Thyroid gland (tissue), 4 donors: ENCODE data around the gene PEX10.

ENCODE experiments used
- CTCF ChIP-seq, 6 experiments: fragments of 200-600 bp in 3 of 6; fragments of 450-650 bp in 3 of 6; sonication (generic) in 3 of 6; IDR thresholded peaks; one replicate each; pipeline ENCODE4 v1.5.1; 2016 to 2019; ENCODE audit warnings: antibody characterized with exemption in 6 of 6, mild to moderate bottlenecking in 2 of 6, inconsistent platforms in 1 of 6, moderate library complexity in 1 of 6
- POLR2A ChIP-seq, 2 donors: fragments of 450-650 bp; IDR thresholded peaks; one replicate each; pipeline ENCODE4 v1.6.1; 2017; ENCODE audit warnings: antibody characterized with exemption in 2 of 2, mild to moderate bottlenecking in 2 of 2, moderate library complexity in 1 of 2

GRCh38 chr1:2457444-2457843, 45.1 kb upstream of the PEX10 start:
- TF ChIP-seq CTCF (IDR thresholded peaks at IDR 0.05) (no peak), POLR2A (IDR thresholded peaks at IDR 0.05) (no peak)
